ENCODE results near the gene CEPT1.

DNA sequence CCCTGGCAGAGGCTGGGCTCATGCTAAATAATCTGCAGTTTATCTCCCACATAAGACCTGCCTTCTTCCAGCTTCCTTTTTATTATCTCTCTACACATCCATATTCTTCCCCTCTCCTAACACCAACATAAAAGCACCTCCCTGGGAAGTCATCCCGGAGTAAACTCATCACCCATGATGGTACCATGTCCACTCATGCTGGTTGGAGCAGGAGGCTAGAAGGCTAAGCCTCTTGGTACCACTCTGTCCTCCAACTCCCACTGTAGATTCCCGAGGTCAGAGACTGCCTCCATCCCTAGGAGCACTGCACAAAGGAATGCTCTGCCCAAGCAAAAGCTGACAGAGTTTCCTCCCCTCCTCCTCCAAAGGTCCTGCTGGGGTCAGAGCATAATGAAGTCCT is 56.2 kb downstream of the CEPT1 start:
- TF ChIP-seq EZH2 (IDR thresholded peaks at IDR 0.05; ENCODE audit: insufficient read depth, low read length), result no peak
- no peak for TF ChIP-seq CTCF (IDR thresholded peaks at IDR 0.05; ENCODE audit: insufficient read depth, low read depth, low read length)

All from astrocyte (in vitro differentiated cells and primary cell).